Renal cortex interstitium (tissue), 15 donors: ENCODE data around the gene FGF8. TPM values are rescaled to one million over a fixed set of nuclear protein-coding genes. Genes with fewer than 3 reads are reported as not detected.
"Not testable (repeated sequence)": the region's sequence is repeated elsewhere in the genome, so short reads cannot be mapped to it uniquely, and the experiment has no call there.

ENCODE experiments used
- DNase-seq, 11 donors: peaks; one replicate each; pipeline ENCODE4 v3.0.0-alpha.2; 2013; ENCODE audit warnings: low read depth in 9 of 11, low spot score in 4 of 11; ENCODE audit errors: extremely low read depth in 1 of 11
- long read RNA-seq, 16 experiments: transcript quantifications; one replicate each; lab custom pipeline, GENCODE V29; 2026
- polyA plus RNA-seq, 3 donors: library from polyadenylated mRNA; unstranded; fragments of 120-200 nt; gene quantifications; one replicate each; pipeline ENCODE4 v1.2.1, GENCODE V29; 2013; ENCODE audit not compliant: insufficient read length in 3 of 3

Gene FGF8
- 10 to 100 TPM in 1 of 3 donors, 1 to 10 TPM in 2; 7.0 to 10.9 (median 9.6) TPM for polyA plus RNA-seq
- long read RNA-seq, donor 1, partial matches to known transcripts = 0 of 2 reads
- long read RNA-seq, donor 1, other reads (novel, unspliced or antisense) = 0 of 2 reads
- long read RNA-seq, donor 2, partial matches to known transcripts = 0 of 7 reads
- long read RNA-seq, donor 2, other reads (novel, unspliced or antisense) = 0 of 7 reads
- long read RNA-seq, donor 3, partial matches to known transcripts = 0 of 6 reads
- long read RNA-seq, donor 3, other reads (novel, unspliced or antisense) = 0 of 6 reads
- long read RNA-seq, donor 4, partial matches to known transcripts = 0 of 3 reads
- long read RNA-seq, donor 4, other reads (novel, unspliced or antisense) = 0 of 3 reads
- long read RNA-seq, donor 5 = 0 reads
- long read RNA-seq, donor 6, partial matches to known transcripts = 0 of 1 reads
- long read RNA-seq, donor 6, other reads (novel, unspliced or antisense) = 0 of 1 reads
- long read RNA-seq, donor 7, partial matches to known transcripts = 0 of 6 reads
- long read RNA-seq, donor 7, other reads (novel, unspliced or antisense) = 0 of 6 reads
- long read RNA-seq, donor 8, partial matches to known transcripts = 0 of 4 reads
- long read RNA-seq, donor 8, other reads (novel, unspliced or antisense) = 0 of 4 reads
- long read RNA-seq, donor 9, partial matches to known transcripts = 0 of 7 reads
- long read RNA-seq, donor 9, other reads (novel, unspliced or antisense) = 0 of 7 reads
- long read RNA-seq, donor 10, partial matches to known transcripts = 0 of 5 reads
- long read RNA-seq, donor 10, other reads (novel, unspliced or antisense) = 0 of 5 reads
- long read RNA-seq, donor 11, partial matches to known transcripts = 0 of 2 reads
- long read RNA-seq, donor 11, other reads (novel, unspliced or antisense) = 0 of 2 reads
- long read RNA-seq, donor 12 = 0 reads
- long read RNA-seq, donor 13 = 0 reads
- long read RNA-seq, donor 14, partial matches to known transcripts = 0 of 3 reads
- long read RNA-seq, donor 14, other reads (novel, unspliced or antisense) = 0 of 3 reads
- long read RNA-seq, donor 15, partial matches to known transcripts = 0 of 3 reads
- long read RNA-seq, donor 15, other reads (novel, unspliced or antisense) = 0 of 3 reads
- long read RNA-seq, donor 16, partial matches to known transcripts = 0 of 10 reads
- long read RNA-seq, donor 16, other reads (novel, unspliced or antisense) = 0 of 10 reads

DNA sequence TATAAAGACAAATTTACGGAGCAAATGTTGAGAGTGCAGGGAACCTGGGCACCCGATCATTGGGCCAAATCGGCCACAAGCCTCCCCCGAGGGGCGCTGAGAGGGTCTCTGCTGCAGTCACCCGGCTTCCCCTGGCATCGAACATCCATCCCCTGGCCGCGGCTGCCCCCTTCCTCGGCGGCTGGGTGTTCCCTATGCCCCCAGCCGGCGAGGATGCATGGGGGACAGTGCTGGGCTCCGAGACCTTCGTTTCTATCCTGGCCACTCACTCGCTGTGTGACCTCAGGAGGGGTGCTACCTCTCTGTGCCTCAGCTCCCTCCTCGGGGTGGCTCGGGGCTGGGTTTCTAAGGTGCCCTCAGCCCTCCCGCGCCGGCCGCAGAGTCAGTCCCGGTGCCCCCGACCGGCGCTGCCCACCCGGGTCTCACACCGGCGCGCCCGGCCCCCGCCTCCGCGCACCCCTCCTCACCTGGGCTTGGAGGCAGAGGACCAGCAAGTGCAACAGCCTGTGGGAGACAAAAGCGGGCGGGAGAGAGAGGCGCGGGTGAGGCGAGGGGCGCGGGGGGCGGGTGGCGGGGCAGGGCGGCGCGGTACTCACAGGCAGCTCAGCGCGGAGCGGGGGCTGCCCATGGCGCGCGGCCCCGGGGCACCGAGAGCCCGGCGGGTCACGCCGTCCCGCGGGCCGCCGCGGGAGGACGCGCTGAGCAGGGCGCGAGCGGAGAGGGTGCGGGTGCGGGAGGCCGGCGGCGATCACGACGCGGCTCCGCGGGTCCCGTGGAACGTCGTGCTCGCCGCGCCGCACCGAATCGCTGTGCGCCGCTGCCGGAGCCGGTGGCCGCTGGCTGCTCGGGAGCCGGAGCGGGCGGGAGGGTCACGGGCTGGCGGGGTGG is at the start of gene FGF8:
FGF8 (minus strand) TSS at position 842 of the 888 bp plus-strand sequence; CDS start at position 628, 214 bp downstream.
- DNase-seq = no peak

- DNase-seq = no peak
These were observed 48.8 kb upstream of the FGF8 start for GRCh38 chr10:101824736-101825135.

DNA sequence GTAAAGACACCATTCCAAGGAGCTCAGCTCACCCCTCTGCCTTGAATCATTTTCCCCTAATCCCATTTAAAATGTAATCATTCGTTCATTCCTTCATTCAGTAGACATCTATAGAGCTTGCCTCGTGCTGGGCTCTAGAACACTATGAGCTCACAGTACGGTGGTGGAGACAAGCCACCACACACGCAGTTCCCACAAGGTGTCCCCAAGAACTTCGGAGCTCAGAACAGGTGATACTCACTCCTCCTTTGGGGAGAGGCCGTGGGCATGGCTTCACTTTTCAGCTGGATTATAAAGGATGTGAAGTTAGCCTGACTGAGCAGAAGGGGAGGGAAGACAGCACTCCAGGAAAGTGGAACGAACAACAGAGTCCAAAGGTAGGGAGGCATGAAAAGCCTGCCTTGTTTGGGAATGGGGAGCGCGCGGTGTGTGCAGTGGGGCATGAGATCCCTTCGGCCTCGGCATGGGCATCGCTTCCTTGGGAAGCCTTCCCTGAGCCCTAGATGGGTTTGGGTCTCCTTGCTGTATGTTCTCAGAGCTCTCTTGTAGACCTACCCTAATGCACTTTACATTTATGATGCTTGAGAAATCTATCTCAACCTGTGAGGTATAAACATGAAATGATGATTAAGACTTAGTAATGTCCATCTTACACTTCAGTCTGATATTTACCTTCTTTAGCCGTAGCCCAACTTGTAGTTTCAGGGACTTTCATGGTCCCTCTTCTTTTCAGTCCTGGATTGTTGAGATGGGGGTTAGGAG is 43.1 kb upstream of the FGF8 start:
- no peak for DNase-seq

DNA sequence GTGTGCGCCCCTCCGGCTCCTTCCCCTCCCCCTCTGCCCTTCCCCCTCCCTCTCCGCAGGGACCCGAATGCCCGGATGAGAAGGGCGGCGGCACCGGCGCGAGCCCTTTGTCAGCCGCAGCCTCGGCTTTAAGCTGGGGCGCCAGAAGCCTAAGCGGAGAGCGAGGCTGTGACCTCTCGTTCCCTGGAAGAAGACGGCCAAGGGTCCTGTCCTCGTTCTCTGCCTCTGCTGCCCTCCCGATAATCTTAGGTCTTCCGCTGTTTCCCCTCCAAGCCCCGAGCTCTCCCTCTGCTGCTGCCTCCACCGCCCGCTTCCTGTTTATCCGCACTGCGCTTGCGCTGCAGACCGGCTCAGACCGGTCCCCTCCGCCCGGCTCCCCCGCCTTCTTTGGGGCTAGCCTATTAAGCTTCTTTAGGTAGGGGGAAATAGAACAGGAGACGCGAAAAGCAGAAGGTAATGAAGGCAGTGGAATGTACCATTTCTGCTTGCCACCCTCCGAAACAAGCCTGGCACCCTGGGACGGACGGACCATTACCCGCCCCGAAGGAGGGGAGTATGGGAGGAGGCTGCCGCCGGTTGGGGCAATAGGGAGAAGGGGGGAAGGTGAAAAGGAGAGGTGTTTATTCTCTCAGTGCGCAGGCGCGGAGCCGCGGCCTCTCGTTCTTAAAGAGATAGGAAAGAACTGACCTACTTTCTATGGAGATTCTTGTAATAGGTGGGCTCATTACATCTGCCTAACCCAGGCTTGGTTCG is 42.4 kb upstream of the FGF8 start, which contains the start of gene OGA:
OGA (minus strand) TSS at position 326 of the 753 bp plus-strand sequence. CDS start 422 bp downstream, outside the sequence.
- peak; percentile 94 to 99 (median 97) for DNase-seq

DNA sequence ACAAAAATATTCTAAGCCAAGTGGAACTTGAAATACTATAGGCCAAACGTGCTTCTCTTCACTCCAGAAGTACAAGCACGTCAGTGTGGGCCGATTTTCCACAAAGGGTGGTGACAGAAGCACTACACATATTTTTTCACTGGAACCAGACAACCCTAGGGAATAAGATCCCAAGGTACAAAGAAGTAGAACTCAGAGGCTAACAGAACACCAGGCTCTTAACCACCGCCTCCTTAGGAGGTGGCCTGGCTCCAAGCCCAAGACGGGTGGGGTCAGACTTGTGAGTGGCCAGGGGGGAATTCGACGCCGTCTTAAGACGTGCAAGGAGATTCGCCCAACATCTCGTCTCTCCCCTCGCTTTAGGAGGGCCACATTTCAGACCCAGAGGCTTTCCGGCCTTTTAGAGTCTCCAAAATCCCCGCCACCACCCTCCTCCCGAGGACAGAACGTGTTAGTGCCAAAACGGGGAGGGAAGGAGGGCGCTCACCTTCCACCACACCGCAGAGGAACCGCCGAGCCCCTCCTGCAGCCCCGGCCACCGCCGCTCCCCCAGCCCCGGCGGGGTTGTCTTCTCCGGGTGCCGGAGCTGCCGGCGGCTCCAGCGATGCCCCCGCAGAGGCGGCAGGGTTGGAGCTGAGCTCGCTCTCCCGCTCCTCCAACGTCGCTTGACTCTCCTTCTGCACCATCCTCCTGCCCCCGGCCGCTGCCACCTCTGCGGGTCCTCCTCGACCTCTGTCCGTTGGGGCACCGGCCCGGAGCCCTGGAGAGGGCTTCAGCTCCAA is 41.6 kb upstream of the FGF8 start:
- peak in 8 of 11 donors; percentile 63 to 86 (median 74) for DNase-seq

- no peak for DNase-seq
These were observed 41.0 kb upstream of the FGF8 start for GRCh38 chr10:101816913-101817336.

DNA sequence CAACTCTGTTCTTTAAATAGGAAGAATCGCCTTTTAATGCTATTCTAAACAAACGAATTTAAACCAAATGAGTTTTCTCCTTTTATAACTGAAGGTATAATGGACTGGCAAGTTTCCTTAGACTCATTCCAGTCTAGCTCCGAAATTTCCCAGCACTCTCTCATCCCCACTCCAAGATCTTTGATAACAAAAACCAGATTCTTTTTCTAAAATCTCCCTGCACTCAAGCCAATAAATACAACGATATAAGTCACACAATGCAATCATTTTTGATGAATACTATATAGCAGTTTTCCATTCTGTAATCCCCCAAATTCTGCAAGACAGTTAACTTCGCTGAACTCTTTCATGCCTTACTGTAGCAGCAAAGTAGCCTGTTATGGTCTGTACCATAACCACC is 40.5 kb upstream of the FGF8 start:
- no peak for DNase-seq

DNA sequence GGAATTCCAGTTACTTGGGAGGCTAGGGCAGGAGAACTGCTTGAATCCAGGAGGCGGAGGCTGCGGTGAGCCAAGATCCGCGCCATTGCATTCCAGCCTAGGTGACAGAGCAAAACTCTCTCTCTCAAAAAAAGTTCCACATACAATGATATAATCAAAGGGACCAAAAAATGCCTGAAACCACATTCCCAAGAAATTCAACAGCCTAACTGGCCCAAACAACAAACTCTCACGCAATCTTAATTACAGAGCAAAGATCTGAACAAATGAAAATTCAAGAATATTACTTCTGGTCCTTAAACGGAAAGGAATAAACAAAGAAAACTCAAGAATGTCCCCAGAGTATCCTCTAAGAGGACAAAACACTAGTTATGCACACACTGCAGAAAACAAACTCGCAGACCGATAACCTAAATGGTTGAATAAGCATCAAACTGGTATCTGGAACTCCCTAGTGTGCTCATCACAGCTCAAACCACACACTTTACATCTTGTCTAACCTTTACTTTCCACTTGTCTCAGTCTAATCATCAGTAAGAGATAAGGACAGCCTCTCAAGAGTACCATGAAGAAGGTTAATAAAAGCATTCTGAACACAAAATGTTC is 38.7 kb upstream of the FGF8 start:
- no peak for DNase-seq

GRCh38 chr10:101812606-101813005 is 36.7 kb upstream of the FGF8 start:
- no peak for DNase-seq

GRCh38 chr10:101807158-101807557 is 31.2 kb upstream of the FGF8 start:
- DNase-seq = no peak

GRCh38 chr10:101803511-101803910 is 27.6 kb upstream of the FGF8 start:
- DNase-seq = no peak

GRCh38 chr10:101797403-101798059 is 21.6 kb upstream of the FGF8 start:
- DNase-seq = no peak

DNA sequence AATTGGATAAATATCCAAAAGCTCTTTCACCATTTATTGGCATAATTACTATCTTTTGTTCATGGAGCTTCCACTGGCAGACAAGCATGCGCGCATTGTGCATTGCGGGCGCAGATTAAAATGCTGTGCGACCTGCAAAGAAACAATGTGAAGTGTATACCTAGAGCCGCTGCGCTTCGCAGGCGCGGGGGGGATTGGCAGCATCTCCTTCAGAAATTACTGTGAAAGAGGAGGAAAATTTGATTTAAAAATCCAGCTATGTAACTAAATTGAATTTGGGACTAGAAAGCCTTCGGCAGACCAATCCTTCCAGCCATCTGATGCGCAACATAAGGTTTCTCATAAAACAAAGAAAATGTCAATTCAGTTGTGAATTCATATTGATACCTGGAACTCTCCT is 17.6 kb upstream of the FGF8 start:
- no peak for DNase-seq

DNA sequence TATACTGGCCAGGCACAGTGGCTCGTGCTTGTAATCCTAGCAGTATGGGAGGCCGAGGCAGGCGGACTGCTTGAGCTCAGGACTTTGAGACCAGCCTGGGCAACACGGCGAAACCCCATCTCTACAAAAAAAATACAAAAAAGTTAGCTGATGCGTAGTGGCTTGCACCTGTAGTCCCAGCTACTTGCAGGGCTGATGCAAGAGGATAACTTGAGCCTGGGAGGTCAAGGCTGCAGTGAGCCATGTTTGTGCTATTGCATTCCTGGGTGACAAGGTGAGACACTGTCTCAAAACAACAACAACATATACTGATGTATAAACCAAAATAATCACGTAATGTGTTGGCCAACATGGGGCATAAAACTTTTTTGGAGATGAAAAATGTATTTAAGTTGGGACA is 13.8 kb upstream of the FGF8 start:
- DNase-seq = no peak

GRCh38 chr10:101789231-101789630 is 13.3 kb upstream of the FGF8 start:
- not testable (repeated sequence) for DNase-seq
